CD8-positive, alpha-beta memory T cell (primary cell): ENCODE data around the gene PLA2G4F. TPM values are rescaled to one million over a fixed set of nuclear protein-coding genes. Genes with fewer than 3 reads are reported as not detected.

Source experiments
- CTCF ChIA-PET: fragments of 350-600 bp; sonication (Branson Sonifier 250); formaldehyde crosslinking; loops from one replicate; lab custom pipeline; 2021; ENCODE audit warnings: antibody characterized with exemption; lab: Charles Lee
- POLR2A ChIA-PET: fragments of 350-600 bp; sonication (Branson Sonifier 250); formaldehyde crosslinking; loops from one replicate; lab custom pipeline; 2021; ENCODE audit warnings: antibody characterized with exemption; lab: Charles Lee
- DNase-seq, 5 donors: peaks; one replicate each; pipeline versions ENCODE4 v3.0.0 to v3.0.0-alpha.2; 2020 to 2022; ENCODE audit warnings: mixed read lengths in 1 of 5
- H3K27ac ChIP-seq: one replicate; pipeline ENCODE4 v1.7.0; 2013; ENCODE audit warnings: low read depth, mild to moderate bottlenecking, low read length, moderate library complexity
- H3K27me3 ChIP-seq: 2 replicates; pipeline ENCODE4 v1.7.0; 2013; ENCODE audit warnings: low read length, mild to moderate bottlenecking; ENCODE audit not compliant: insufficient read depth, poor library complexity, severe bottlenecking
- H3K36me3 ChIP-seq: 2 replicates; pipeline ENCODE4 v1.7.0; 2013; ENCODE audit warnings: mild to moderate bottlenecking, low read length, moderate library complexity; ENCODE audit not compliant: insufficient read depth
- H3K4me1 ChIP-seq: 2 replicates; pipeline ENCODE4 v1.7.0; 2013; ENCODE audit warnings: mild to moderate bottlenecking, low read length, moderate library complexity; ENCODE audit not compliant: insufficient read depth
- H3K4me3 ChIP-seq: 2 replicates; pipeline ENCODE4 v1.7.0; 2013; ENCODE audit warnings: mild to moderate bottlenecking, low read length
- H3K9me3 ChIP-seq: 2 replicates; pipeline ENCODE4 v1.7.0; 2013; ENCODE audit warnings: mild to moderate bottlenecking, low read length
- H3K27ac Mint-ChIP-seq, 8 donors: one replicate each; pipeline ENCODE4 v1.8.0; 2020 to 2021; ENCODE audit warnings: mixed read lengths in 8 of 8, mild to moderate bottlenecking in 6 of 8, inconsistent platforms in 3 of 8, moderate library complexity in 3 of 8
- H3K27me3 Mint-ChIP-seq, 2 donors: one replicate each; pipeline ENCODE4 v1.8.0; 2020 to 2021; ENCODE audit warnings: mixed read lengths in 2 of 2, mild to moderate bottlenecking in 1 of 2, moderate library complexity in 1 of 2
- H3K36me3 Mint-ChIP-seq, 3 donors: one replicate each; pipeline ENCODE4 v1.8.0; 2020 to 2021; ENCODE audit warnings: mixed read lengths in 3 of 3, inconsistent platforms in 1 of 3, mild to moderate bottlenecking in 1 of 3
- H3K4me1 Mint-ChIP-seq, 3 donors: one replicate each; pipeline ENCODE4 v1.8.0; 2020 to 2021; ENCODE audit warnings: mixed read lengths in 3 of 3, inconsistent platforms in 1 of 3, mild to moderate bottlenecking in 1 of 3
- H3K4me3 Mint-ChIP-seq, 7 donors: one replicate each; pipeline ENCODE4 v1.8.0; 2020 to 2021; ENCODE audit warnings: mixed read lengths in 7 of 7, mild to moderate bottlenecking in 6 of 7, moderate library complexity in 4 of 7, inconsistent platforms in 2 of 7
- H3K9me3 Mint-ChIP-seq, 5 donors: one replicate each; pipeline ENCODE4 v1.8.0; 2020 to 2022; ENCODE audit warnings: mixed read lengths in 5 of 5, mild to moderate bottlenecking in 3 of 5, moderate library complexity in 2 of 5, inconsistent platforms in 1 of 5
- polyA plus RNA-seq: library from polyadenylated mRNA; unstranded; fragments of 300-500 nt; fragmentation: Illumina TruSeq; gene quantifications from one replicate; pipeline ENCODE4 v1.2.3, GENCODE V29; 2021
- total RNA-seq, 2 experiments: library from RNA; stranded (reverse); gene quantifications; one replicate each; pipeline ENCODE4 v1.2.3, GENCODE V29; 2021

PLA2G4F gene
- total and polyA plus RNA-seq, 3 experiments from 2014 or later = not detected

- no peaks in the 10 kb centered on the region for H3K9me3 ChIP-seq
- Mint-ChIP-seq H3K4me1 (no peaks in the 10 kb centered on the region), H3K27ac (no peak overlapping the region), H3K4me3 (no peak overlapping the region), H3K27me3 (peaks cover 3 to 6% of the 10 kb centered on the region in 2 donors), H3K36me3 (no peaks in the 10 kb centered on the region), H3K9me3 (peaks cover 0 to 2% (median 0%) of the 10 kb centered on the region in 5 donors)
- ChIA-PET POLR2A (no interaction called here), CTCF (interaction anchor here (0.6 to 1.2 kb wide), 2 partner anchors 18 to 276 kb away, joined by 3 read pairs; no protein-coding TSS in a partner anchor)
- no peaks in the 10 kb centered on the region for H3K36me3 ChIP-seq
- H3K27ac ChIP-seq = no peak overlapping the region
- H3K27me3 ChIP-seq = no peaks in the 10 kb centered on the region
- DNase-seq = no peak
- no peak overlapping the region for H3K4me3 ChIP-seq
- H3K4me1 ChIP-seq = no peaks in the 10 kb centered on the region
These were observed 37.0 kb downstream of the PLA2G4F start for GRCh38 chr15:42119446-42119760.

DNA sequence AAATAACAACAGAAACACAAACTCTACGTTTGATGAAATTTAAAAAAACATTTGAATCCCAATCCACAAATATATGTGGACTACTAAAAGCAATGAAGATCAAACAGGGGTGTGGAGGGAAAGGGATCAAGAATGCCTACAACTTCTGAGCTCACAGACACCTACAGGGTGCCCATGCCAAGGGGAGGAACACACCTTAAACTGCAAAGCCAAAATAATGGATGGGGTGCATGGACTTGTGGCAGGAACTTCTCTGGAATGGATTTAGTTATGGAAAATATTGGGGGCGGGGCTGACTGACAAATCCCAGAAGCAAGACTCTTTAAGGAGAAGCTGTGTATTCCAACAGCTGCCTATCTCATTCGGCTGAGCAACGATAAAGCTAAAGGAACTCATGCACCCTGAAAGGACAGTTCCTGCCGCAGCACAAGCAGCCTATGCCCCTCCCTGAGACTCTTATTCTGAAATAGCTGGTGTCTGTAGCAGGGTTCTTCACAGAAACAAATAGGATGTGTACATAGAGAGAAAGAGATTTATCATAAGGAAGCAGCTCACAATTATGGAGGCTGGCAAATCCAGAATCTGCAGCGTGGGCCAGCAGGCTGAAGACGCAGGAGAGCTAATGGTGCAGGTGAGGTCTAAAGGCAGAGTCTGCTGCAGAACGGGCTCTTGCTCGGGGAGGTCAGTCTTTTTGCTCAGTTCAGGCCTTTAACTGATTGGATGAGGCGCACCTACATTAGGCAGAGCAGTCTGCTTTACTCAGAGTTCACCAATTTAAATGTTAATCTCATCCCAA is 37.6 kb downstream of the PLA2G4F start:
- no peak overlapping the region for H3K27ac ChIP-seq
- Mint-ChIP-seq H3K4me1 (no peaks in the 10 kb centered on the region), H3K9me3 (peaks cover 0 to 2% (median 0%) of the 10 kb centered on the region in 5 donors), H3K27me3 (peaks cover 3 to 6% of the 10 kb centered on the region in 2 donors), H3K4me3 (peak overlapping the region in 2 of 7 donors; percentile 1 to 46), H3K27ac (peak overlapping the region in 1 of 8 donors; percentile 83), H3K36me3 (no peaks in the 10 kb centered on the region)
- no peaks in the 10 kb centered on the region for H3K9me3 ChIP-seq
- CTCF ChIA-PET = interaction anchor here (0.6 to 0.8 kb wide), 2 partner anchors 35 to 276 kb away, joined by 3 read pairs; no protein-coding TSS in a partner anchor
- H3K36me3 ChIP-seq = no peaks in the 10 kb centered on the region
- no peaks in the 10 kb centered on the region for H3K27me3 ChIP-seq
- no peaks in the 10 kb centered on the region for H3K4me1 ChIP-seq
- no peak for DNase-seq
- H3K4me3 ChIP-seq = no peak overlapping the region
- POLR2A ChIA-PET = no interaction called here

DNA sequence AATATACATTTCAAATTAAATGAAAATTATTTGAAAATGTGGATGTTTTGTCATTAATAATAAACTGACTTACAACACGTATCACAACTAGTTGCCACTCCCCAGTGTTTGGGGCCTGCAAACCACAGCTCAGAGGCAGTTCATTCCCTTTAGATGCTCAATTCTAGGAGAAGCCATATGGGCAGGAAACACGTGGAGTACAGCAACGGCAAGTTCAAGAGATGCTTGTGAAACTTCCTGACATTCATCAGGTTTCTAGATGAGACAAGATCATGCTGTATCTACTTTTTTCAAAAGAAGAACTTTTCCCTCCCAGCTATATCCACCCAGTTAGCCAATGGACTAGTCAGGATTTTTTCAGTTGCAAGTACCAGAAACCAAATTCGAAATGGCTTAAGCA is 44.5 kb downstream of the PLA2G4F start:
- no peaks in the 10 kb centered on the region for H3K4me1 ChIP-seq
- no peak overlapping the region for H3K4me3 ChIP-seq
- Mint-ChIP-seq H3K9me3 (peaks cover 0 to 2% (median 0%) of the 10 kb centered on the region in 5 donors), H3K4me1 (peaks cover 3 to 6% (median 4%) of the 10 kb centered on the region in 3 donors), H3K27ac (no peak overlapping the region), H3K27me3 (peaks cover 14 to 35% of the 10 kb centered on the region in 2 donors), H3K4me3 (no peak overlapping the region), H3K36me3 (no peaks in the 10 kb centered on the region)
- ChIA-PET POLR2A (no interaction called here), CTCF (no interaction called here)
- no peak overlapping the region for H3K27ac ChIP-seq
- H3K27me3 ChIP-seq = no peaks in the 10 kb centered on the region
- H3K36me3 ChIP-seq = no peaks in the 10 kb centered on the region
- no peak for DNase-seq
- H3K9me3 ChIP-seq = no peaks in the 10 kb centered on the region

DNA sequence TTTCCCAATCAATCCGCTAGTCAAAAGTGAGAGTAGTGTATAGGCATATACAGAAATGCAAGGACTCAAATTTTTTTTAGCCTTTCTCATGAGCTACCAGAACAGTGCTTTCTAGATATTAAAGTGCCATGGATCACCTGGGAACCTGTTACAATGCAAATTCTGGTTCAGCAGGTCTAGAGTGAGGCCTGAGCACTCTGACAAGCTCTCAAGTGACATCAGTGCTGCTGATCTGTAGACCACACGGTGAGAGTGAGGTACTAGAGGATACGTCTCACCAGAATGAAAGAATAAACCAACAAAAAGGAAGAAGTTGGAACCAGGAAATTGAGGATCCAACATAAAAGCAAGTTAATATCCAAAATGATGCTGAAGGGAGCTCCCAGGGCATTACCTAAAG is 46.1 kb downstream of the PLA2G4F start:
- ChIA-PET CTCF (no interaction called here), POLR2A (interaction anchor here (0.6 kb wide), 1 partner anchor 14 kb away, joined by 4 read pairs; no protein-coding TSS in a partner anchor)
- Mint-ChIP-seq H3K9me3 (peaks cover 0 to 2% (median 0%) of the 10 kb centered on the region in 5 donors), H3K4me1 (peaks cover 3 to 6% (median 4%) of the 10 kb centered on the region in 3 donors), H3K36me3 (no peaks in the 10 kb centered on the region), H3K27me3 (peaks cover 19 to 42% of the 10 kb centered on the region in 2 donors), H3K4me3 (no peak overlapping the region), H3K27ac (no peak overlapping the region)
- Histone ChIP-seq H3K36me3 (no peaks in the 10 kb centered on the region), H3K4me3 (no peak overlapping the region), H3K27me3 (no peaks in the 10 kb centered on the region), H3K4me1 (no peaks in the 10 kb centered on the region), H3K9me3 (no peaks in the 10 kb centered on the region), H3K27ac (no peak overlapping the region)
- no peak for DNase-seq

- Histone ChIP-seq H3K9me3 (no peaks in the 10 kb centered on the region), H3K4me3 (no peak overlapping the region), H3K36me3 (no peaks in the 10 kb centered on the region), H3K4me1 (no peaks in the 10 kb centered on the region), H3K27ac (no peak overlapping the region), H3K27me3 (no peaks in the 10 kb centered on the region)
- Mint-ChIP-seq H3K9me3 (peaks cover 0 to 2% (median 0%) of the 10 kb centered on the region in 5 donors), H3K36me3 (no peaks in the 10 kb centered on the region), H3K4me1 (peaks cover 3 to 6% (median 4%) of the 10 kb centered on the region in 3 donors), H3K27ac (no peak overlapping the region), H3K27me3 (peaks cover 21 to 46% of the 10 kb centered on the region in 2 donors), H3K4me3 (no peak overlapping the region)
- ChIA-PET POLR2A (no interaction called here), CTCF (no interaction called here)
- DNase-seq = no peak
These were observed 47.6 kb downstream of the PLA2G4F start for GRCh38 chr15:42108806-42109205.

- H3K4me3 ChIP-seq = no peak overlapping the region
- Mint-ChIP-seq H3K4me3 (peak overlapping the region in 1 of 7 donors; percentile 14), H3K27me3 (peaks cover 19 to 46% of the 10 kb centered on the region in 2 donors), H3K9me3 (peaks cover 0 to 2% (median 0%) of the 10 kb centered on the region in 5 donors), H3K4me1 (peaks cover 3 to 6% (median 4%) of the 10 kb centered on the region in 3 donors), H3K27ac (no peak overlapping the region), H3K36me3 (no peaks in the 10 kb centered on the region)
- DNase-seq = no peak
- no peaks in the 10 kb centered on the region for H3K36me3 ChIP-seq
- H3K27ac ChIP-seq = no peak overlapping the region
- no peaks in the 10 kb centered on the region for H3K27me3 ChIP-seq
- no peaks in the 10 kb centered on the region for H3K4me1 ChIP-seq
- H3K9me3 ChIP-seq = no peaks in the 10 kb centered on the region
- CTCF ChIA-PET = no interaction called here
- POLR2A ChIA-PET = no interaction called here
These were observed 48.2 kb downstream of the PLA2G4F start for GRCh38 chr15:42108189-42108588.

DNA sequence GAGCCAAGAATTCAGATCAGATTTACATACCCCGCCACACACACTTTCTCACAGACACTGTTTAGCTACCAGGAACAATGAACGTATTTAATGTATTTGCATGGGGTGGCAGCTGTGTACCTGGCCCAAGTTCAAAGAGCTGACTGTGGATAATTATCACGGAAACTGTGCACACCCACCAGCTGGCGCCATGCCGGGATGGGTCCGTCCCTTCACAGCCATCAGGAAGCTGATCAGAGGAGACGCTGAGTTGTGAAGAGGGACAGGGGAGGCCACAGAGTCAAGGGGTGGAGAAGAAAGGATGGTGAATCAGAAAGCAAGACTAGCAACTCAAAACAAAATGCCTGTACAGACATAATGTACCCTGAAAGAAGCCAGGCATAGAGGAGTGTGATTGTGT is 49.0 kb downstream of the PLA2G4F start:
- Mint-ChIP-seq H3K27ac (no peak overlapping the region), H3K36me3 (no peaks in the 10 kb centered on the region), H3K9me3 (peaks cover 0 to 2% (median 0%) of the 10 kb centered on the region in 5 donors), H3K27me3 (peaks cover 18 to 45% of the 10 kb centered on the region in 2 donors), H3K4me1 (peaks cover 3 to 6% (median 4%) of the 10 kb centered on the region in 3 donors), H3K4me3 (no peak overlapping the region)
- H3K27ac ChIP-seq = no peak overlapping the region
- no peaks in the 10 kb centered on the region for H3K27me3 ChIP-seq
- DNase-seq = no peak
- CTCF ChIA-PET = no interaction called here
- H3K9me3 ChIP-seq = no peaks in the 10 kb centered on the region
- POLR2A ChIA-PET = no interaction called here
- H3K4me3 ChIP-seq = no peak overlapping the region
- H3K36me3 ChIP-seq = no peaks in the 10 kb centered on the region
- H3K4me1 ChIP-seq = no peaks in the 10 kb centered on the region

DNA sequence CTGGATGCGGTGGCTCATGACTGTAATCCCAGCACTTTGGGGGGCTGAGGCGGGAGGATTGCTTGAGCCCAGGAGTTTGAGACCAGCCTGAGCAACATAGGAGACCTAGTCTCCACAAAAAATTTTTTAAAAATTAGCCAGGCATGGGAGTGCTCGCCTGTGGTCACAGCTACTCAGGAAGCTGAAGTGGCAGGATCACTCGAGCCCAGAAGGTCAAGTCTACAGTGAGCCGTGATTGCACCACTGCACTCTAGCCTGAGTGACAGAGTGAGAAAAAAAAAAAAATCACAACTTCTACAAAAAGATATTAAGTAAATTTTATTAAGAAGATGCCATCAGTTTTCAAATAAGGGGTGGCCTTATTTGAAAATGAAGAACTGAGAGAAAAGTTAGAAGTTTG is 50.1 kb downstream of the PLA2G4F start:
- Histone ChIP-seq H3K27ac (no peak overlapping the region), H3K4me3 (no peak overlapping the region), H3K9me3 (no peaks in the 10 kb centered on the region), H3K27me3 (no peaks in the 10 kb centered on the region), H3K36me3 (no peaks in the 10 kb centered on the region), H3K4me1 (no peaks in the 10 kb centered on the region)
- CTCF ChIA-PET = no interaction called here
- no peaks in the 10 kb centered on the region for H3K36me3 Mint-ChIP-seq
- no peak overlapping the region for H3K4me3 Mint-ChIP-seq
- peaks cover 3 to 6% (median 4%) of the 10 kb centered on the region in 3 donors for H3K4me1 Mint-ChIP-seq
- H3K27me3 Mint-ChIP-seq = peaks cover 17 to 48% of the 10 kb centered on the region in 2 donors
- H3K9me3 Mint-ChIP-seq = no peaks in the 10 kb centered on the region
- DNase-seq = no peak
- H3K27ac Mint-ChIP-seq = no peak overlapping the region
- POLR2A ChIA-PET = no interaction called here
